Prostate gland (tissue), 2 donors: ENCODE results near the gene CNTNAP2.
"Not testable (repeated sequence)": the region's sequence is repeated elsewhere in the genome, so short reads cannot be mapped to it uniquely, and the experiment has no call there.

Experiments
- CTCF ChIP-seq, 4 experiments: fragments of 200-600 bp in 2 of 4; fragments of 450-650 bp in 2 of 4; sonication (generic) in 2 of 4; IDR thresholded peaks; 1 replicate in 3 of 4; 2 replicates in 1 of 4; pipeline ENCODE4 v1.5.1; 2016 to 2019; ENCODE audit warnings: antibody characterized with exemption in 4 of 4, mild to moderate bottlenecking in 2 of 4, moderate library complexity in 2 of 4
- POLR2A ChIP-seq: fragments of 450-650 bp; IDR thresholded peaks from one replicate; pipeline ENCODE4 v1.6.1; 2016; ENCODE audit warnings: antibody characterized with exemption, mild to moderate bottlenecking

- not testable (repeated sequence) for TF ChIP-seq CTCF (IDR thresholded peaks at IDR 0.05); POLR2A
Observed at GRCh38 chr7:148302436-148302835, 2185.8 kb downstream of the CNTNAP2 start.
